Measurements from ENCODE around the gene LMCD1.

LMCD1 gene

DNA sequence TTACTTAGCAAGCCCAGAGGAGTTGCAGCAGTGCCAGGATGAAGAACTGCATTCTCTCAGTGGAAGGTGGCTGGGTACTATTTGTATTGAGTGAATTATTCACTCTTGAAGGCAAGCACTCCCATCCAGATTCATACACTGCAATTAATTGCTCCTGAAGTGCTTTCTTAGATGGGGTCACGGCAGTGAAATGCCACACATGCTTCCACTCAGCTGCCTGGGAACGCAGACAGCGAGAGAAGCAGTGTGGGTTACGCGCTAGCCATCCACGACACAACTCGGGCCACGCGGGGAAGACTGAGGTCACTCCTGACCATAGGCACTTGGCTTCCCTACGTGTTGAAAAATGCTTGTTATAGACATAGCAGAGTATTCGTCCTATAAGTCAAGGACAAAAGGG is 30.8 kb upstream of the LMCD1 start:
- Histone ChIP-seq H3K4ac (ENCODE audit: low read length) (no peak overlapping the region), H3K9me3 (replicated peaks in 1 of 2; ENCODE audit: control insufficient read depth in 2 of 2, insufficient read depth in 1 of 2, low read depth in 1 of 2, low read length in 2 of 2) (no peaks in the 10 kb centered on the region), H4K8ac (ENCODE audit: low read depth, low read length) (no peak overlapping the region), H3K18ac (ENCODE audit: low read length) (no peak overlapping the region), H3K79me1 (ENCODE audit: low read depth, low read length) (no peaks in the 10 kb centered on the region), H2AK5ac (ENCODE audit: low read depth, low read length) (no peak overlapping the region), H3K27me3 (ENCODE audit: control insufficient read depth in 3 of 3, insufficient read depth in 3 of 3, low read depth in 1 of 3, low read length in 3 of 3) (no peaks in the 10 kb centered on the region), H3K36me3 (replicated peaks in 1 of 2; ENCODE audit: control insufficient read depth in 2 of 2, insufficient read depth in 2 of 2, low read length in 2 of 2) (no peaks in the 10 kb centered on the region), H3K27ac (replicated peaks; ENCODE audit: low read length) (no peak overlapping the region), H2BK5ac (ENCODE audit: low read length) (no peak overlapping the region), H4K91ac (ENCODE audit: low read depth, low read length, poor library complexity) (no peak overlapping the region), H3K23ac (ENCODE audit: low read depth, low read length, poor library complexity) (no peak overlapping the region), H3K9ac (ENCODE audit: low read depth, low read length, poor library complexity) (no peak overlapping the region), H2AFZ (ENCODE audit: low read length) (no peak overlapping the region), H3K14ac (ENCODE audit: low read length) (no peak overlapping the region), H3K4me1 (ENCODE audit: control insufficient read depth in 2 of 2, insufficient read depth in 1 of 2, low read depth in 1 of 2, low read length in 2 of 2) (no peaks in the 10 kb centered on the region), H2BK120ac (ENCODE audit: low read depth, low read length) (no peak overlapping the region), H3K4me3 (ENCODE audit: low read length in 2 of 2) (no peak overlapping the region), H2BK15ac (ENCODE audit: low read length) (no peak overlapping the region), H3K4me2 (ENCODE audit: insufficient read depth, low read length, poor library complexity, severe bottlenecking) (no peak overlapping the region), H2BK12ac (ENCODE audit: low read length) (no peak overlapping the region)
- no CpG with 5 or more reads among the region's 11 CpGs for WGBS, 2 donors (ENCODE audit: extremely low coverage in 2 of 2, insufficient read length in 2 of 2, insufficient replicate concordance in 1 of 2)
- DNase-seq (ENCODE audit: low spot score), result no peak

DNA sequence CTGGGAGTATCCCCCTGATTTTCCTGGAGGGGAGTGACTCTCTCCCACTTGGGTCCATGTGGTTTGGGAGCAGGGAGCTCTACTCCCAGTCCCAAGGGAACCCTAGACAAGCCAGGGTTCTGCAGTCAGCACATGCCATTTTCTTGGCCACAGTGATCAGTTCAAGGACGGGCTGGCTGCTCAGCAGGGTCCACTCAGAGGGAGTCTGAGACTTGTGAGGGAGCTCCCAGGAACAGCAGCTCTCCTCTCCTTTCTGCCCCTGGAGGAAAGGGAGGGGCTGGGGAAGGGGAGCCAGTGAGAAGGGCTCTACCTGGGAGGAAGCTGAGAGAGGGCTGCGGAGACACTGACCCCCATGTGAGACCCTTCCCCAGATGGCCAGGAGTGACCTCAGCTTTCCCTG is 29.1 kb upstream of the LMCD1 start:
- no peak for DNase-seq (ENCODE audit: low spot score)
- no peak overlapping the region for H2BK12ac ChIP-seq (ENCODE audit: low read length)
- no peak overlapping the region for H3K14ac ChIP-seq (ENCODE audit: low read length)
- H3K27ac ChIP-seq (replicated peaks; ENCODE audit: low read length), result no peak overlapping the region
- H2BK120ac ChIP-seq (ENCODE audit: low read depth, low read length), result no peak overlapping the region
- H4K91ac ChIP-seq (ENCODE audit: low read depth, low read length, poor library complexity), result no peak overlapping the region
- no peak overlapping the region for H2AK5ac ChIP-seq (ENCODE audit: low read depth, low read length)
- no peak overlapping the region for H3K4me2 ChIP-seq (ENCODE audit: insufficient read depth, low read length, poor library complexity, severe bottlenecking)
- H4K8ac ChIP-seq (ENCODE audit: low read depth, low read length), result no peak overlapping the region
- no peaks in the 10 kb centered on the region for H3K36me3 ChIP-seq (replicated peaks in 1 of 2; ENCODE audit: control insufficient read depth in 2 of 2, insufficient read depth in 2 of 2, low read length in 2 of 2)
- H3K4me3 ChIP-seq (ENCODE audit: low read length in 2 of 2), result no peak overlapping the region
- H3K27me3 ChIP-seq (ENCODE audit: control insufficient read depth in 3 of 3, insufficient read depth in 3 of 3, low read depth in 1 of 3, low read length in 3 of 3), result no peaks in the 10 kb centered on the region
- no peaks in the 10 kb centered on the region for H3K9me3 ChIP-seq (replicated peaks in 1 of 2; ENCODE audit: control insufficient read depth in 2 of 2, insufficient read depth in 1 of 2, low read depth in 1 of 2, low read length in 2 of 2)
- no peak overlapping the region for H2AFZ ChIP-seq (ENCODE audit: low read length)
- H3K23ac ChIP-seq (ENCODE audit: low read depth, low read length, poor library complexity), result no peak overlapping the region
- no CpG with 5 or more reads among the region's 2 CpGs for WGBS, 2 donors (ENCODE audit: extremely low coverage in 2 of 2, insufficient read length in 2 of 2, insufficient replicate concordance in 1 of 2)
- peak overlapping the region; percentile 11 for H3K18ac ChIP-seq (ENCODE audit: low read length)
- H3K79me1 ChIP-seq (ENCODE audit: low read depth, low read length), result no peaks in the 10 kb centered on the region
- no peaks in the 10 kb centered on the region for H3K4me1 ChIP-seq (ENCODE audit: control insufficient read depth in 2 of 2, insufficient read depth in 1 of 2, low read depth in 1 of 2, low read length in 2 of 2)
- no peak overlapping the region for H2BK5ac ChIP-seq (ENCODE audit: low read length)
- no peak overlapping the region for H3K9ac ChIP-seq (ENCODE audit: low read depth, low read length, poor library complexity)
- no peak overlapping the region for H2BK15ac ChIP-seq (ENCODE audit: low read length)
- no peak overlapping the region for H3K4ac ChIP-seq (ENCODE audit: low read length)

DNA sequence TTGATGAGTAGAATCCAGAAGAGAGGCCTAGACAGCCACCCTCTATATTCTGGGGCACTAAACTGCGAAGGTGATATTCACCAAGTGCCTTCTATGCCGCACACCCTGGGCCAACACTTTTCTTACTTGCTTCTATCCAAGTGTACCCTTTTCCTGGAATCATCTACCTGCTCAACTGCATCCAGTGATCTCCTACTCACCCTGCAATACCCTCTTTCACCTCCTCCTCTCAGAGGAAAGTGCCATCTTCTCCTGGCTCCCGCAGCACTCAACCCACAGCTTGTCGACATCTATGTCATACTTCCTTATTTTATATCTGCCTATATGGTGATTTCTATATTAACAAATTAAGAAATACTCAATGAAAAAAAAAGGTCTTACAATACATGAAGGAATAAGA is 28.6 kb upstream of the LMCD1 start:
- no peaks in the 10 kb centered on the region for H3K79me1 ChIP-seq (ENCODE audit: low read depth, low read length)
- no peaks in the 10 kb centered on the region for H3K9me3 ChIP-seq (replicated peaks in 1 of 2; ENCODE audit: control insufficient read depth in 2 of 2, insufficient read depth in 1 of 2, low read depth in 1 of 2, low read length in 2 of 2)
- H3K27me3 ChIP-seq (ENCODE audit: control insufficient read depth in 3 of 3, insufficient read depth in 3 of 3, low read depth in 1 of 3, low read length in 3 of 3), result no peaks in the 10 kb centered on the region
- no peak overlapping the region for H2BK15ac ChIP-seq (ENCODE audit: low read length)
- H2BK120ac ChIP-seq (ENCODE audit: low read depth, low read length), result no peak overlapping the region
- no CpG with 5 or more reads among the region's 4 CpGs for WGBS, 2 donors (ENCODE audit: extremely low coverage in 2 of 2, insufficient read length in 2 of 2, insufficient replicate concordance in 1 of 2)
- H3K4me3 ChIP-seq (ENCODE audit: low read length in 2 of 2), result no peak overlapping the region
- no peak overlapping the region for H3K27ac ChIP-seq (replicated peaks; ENCODE audit: low read length)
- no peak overlapping the region for H3K18ac ChIP-seq (ENCODE audit: low read length)
- H2AK5ac ChIP-seq (ENCODE audit: low read depth, low read length), result no peak overlapping the region
- H3K14ac ChIP-seq (ENCODE audit: low read length), result no peak overlapping the region
- no peak overlapping the region for H2BK12ac ChIP-seq (ENCODE audit: low read length)
- H3K4ac ChIP-seq (ENCODE audit: low read length), result no peak overlapping the region
- no peaks in the 10 kb centered on the region for H3K36me3 ChIP-seq (replicated peaks in 1 of 2; ENCODE audit: control insufficient read depth in 2 of 2, insufficient read depth in 2 of 2, low read length in 2 of 2)
- H3K9ac ChIP-seq (ENCODE audit: low read depth, low read length, poor library complexity), result no peak overlapping the region
- H2BK5ac ChIP-seq (ENCODE audit: low read length), result no peak overlapping the region
- no peak for DNase-seq (ENCODE audit: low spot score)
- H4K91ac ChIP-seq (ENCODE audit: low read depth, low read length, poor library complexity), result no peak overlapping the region
- H2AFZ ChIP-seq (ENCODE audit: low read length), result no peak overlapping the region
- H3K4me1 ChIP-seq (ENCODE audit: control insufficient read depth in 2 of 2, insufficient read depth in 1 of 2, low read depth in 1 of 2, low read length in 2 of 2), result no peaks in the 10 kb centered on the region
- no peak overlapping the region for H3K4me2 ChIP-seq (ENCODE audit: insufficient read depth, low read length, poor library complexity, severe bottlenecking)
- H4K8ac ChIP-seq (ENCODE audit: low read depth, low read length), result no peak overlapping the region
- no peak overlapping the region for H3K23ac ChIP-seq (ENCODE audit: low read depth, low read length, poor library complexity)

DNA sequence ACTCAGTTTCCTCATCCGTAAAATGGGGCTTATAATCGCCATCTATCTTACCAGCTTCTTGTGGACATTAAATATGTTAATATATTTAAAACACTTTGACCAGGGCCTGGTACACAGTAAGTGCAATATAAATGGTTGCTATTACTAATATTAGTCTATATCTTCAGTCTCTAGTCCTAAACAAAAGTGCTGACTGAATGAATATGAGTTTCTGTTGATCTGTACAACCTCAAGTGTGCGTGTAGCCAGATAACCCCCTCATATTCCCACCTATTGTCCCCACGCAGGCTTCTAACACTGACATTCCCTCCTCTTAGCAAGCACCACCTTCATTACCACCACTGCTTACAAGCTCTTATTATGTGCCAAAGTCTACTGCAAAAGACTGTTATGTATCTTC is 27.6 kb upstream of the LMCD1 start:
- H3K27me3 ChIP-seq (ENCODE audit: control insufficient read depth in 3 of 3, insufficient read depth in 3 of 3, low read depth in 1 of 3, low read length in 3 of 3), result no peaks in the 10 kb centered on the region
- no peak overlapping the region for H3K4me2 ChIP-seq (ENCODE audit: insufficient read depth, low read length, poor library complexity, severe bottlenecking)
- no peak for DNase-seq (ENCODE audit: low spot score)

More for the DNA sequence above, 27.6 kb upstream of the LMCD1 start:
- H2BK5ac ChIP-seq (ENCODE audit: low read length), result no peak overlapping the region
- no peak overlapping the region for H3K9ac ChIP-seq (ENCODE audit: low read depth, low read length, poor library complexity)
- no peak overlapping the region for H4K91ac ChIP-seq (ENCODE audit: low read depth, low read length, poor library complexity)
- H2AFZ ChIP-seq (ENCODE audit: low read length), result no peak overlapping the region
- no peak overlapping the region for H2BK15ac ChIP-seq (ENCODE audit: low read length)
- no peak overlapping the region for H3K18ac ChIP-seq (ENCODE audit: low read length)
- no peak overlapping the region for H3K27ac ChIP-seq (replicated peaks; ENCODE audit: low read length)
- no peak overlapping the region for H2BK12ac ChIP-seq (ENCODE audit: low read length)
- H3K9me3 ChIP-seq (replicated peaks in 1 of 2; ENCODE audit: control insufficient read depth in 2 of 2, insufficient read depth in 1 of 2, low read depth in 1 of 2, low read length in 2 of 2), result peaks cover 0 to 4% of the 10 kb centered on the region in 2 donors
- H3K23ac ChIP-seq (ENCODE audit: low read depth, low read length, poor library complexity), result no peak overlapping the region
- no peaks in the 10 kb centered on the region for H3K36me3 ChIP-seq (replicated peaks in 1 of 2; ENCODE audit: control insufficient read depth in 2 of 2, insufficient read depth in 2 of 2, low read length in 2 of 2)
- H3K4me1 ChIP-seq (ENCODE audit: control insufficient read depth in 2 of 2, insufficient read depth in 1 of 2, low read depth in 1 of 2, low read length in 2 of 2), result no peaks in the 10 kb centered on the region
- WGBS, 2 donors (ENCODE audit: extremely low coverage in 2 of 2, insufficient read length in 2 of 2, insufficient replicate concordance in 1 of 2), result no CpG with 5 or more reads among the region's 4 CpGs
- no peak overlapping the region for H2BK120ac ChIP-seq (ENCODE audit: low read depth, low read length)
- no peak overlapping the region for H4K8ac ChIP-seq (ENCODE audit: low read depth, low read length)
- no peak overlapping the region for H2AK5ac ChIP-seq (ENCODE audit: low read depth, low read length)
- no peak overlapping the region for H3K14ac ChIP-seq (ENCODE audit: low read length)
- no peak overlapping the region for H3K4me3 ChIP-seq (ENCODE audit: low read length in 2 of 2)
- H3K79me1 ChIP-seq (ENCODE audit: low read depth, low read length), result no peaks in the 10 kb centered on the region
- no peak overlapping the region for H3K4ac ChIP-seq (ENCODE audit: low read length)

Data from neuronal stem cell (in vitro differentiated cells).